Measurements from ENCODE around the gene SPESP1.

SPESP1 gene

DNA sequence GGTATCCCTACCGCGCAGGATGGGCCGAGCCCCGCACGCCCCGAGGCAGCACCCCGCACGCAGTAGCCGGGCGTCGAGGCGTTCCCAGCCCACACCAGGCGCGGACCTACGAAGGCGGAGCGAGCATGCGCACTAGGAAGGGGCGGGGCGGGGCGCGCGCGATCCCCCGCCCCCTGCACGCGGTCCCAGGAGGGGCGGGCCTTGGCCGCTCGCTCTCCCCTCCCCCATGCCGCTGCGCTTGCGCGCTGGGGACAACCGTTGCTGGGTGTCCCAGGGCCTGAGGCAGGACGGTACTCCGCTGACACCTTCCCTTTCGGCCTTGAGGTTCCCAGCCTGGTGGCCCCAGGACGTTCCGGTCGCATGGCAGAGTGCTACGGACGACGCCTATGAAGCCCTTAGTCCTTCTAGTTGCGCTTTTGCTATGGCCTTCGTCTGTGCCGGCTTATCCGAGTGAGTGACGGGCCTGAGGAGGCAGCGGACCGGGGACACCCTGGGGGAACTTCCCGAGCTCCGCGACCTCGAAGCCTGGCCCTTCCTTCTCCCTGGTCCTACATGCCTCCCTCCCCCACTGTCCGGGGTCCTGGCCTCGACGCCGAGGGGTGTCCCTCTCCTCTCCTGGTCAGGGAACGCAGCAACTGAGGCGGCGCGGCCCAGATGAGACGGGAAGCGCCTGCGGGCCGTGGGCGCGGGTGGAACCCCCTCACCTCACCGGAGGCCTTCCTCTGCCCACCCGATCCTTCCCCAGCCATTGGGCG, at the start of gene SPESP1:
TSS of gene SPESP1 (plus strand) at position 258 of the 755 bp plus-strand sequence. CDS start at position 387, 129 bp downstream.
- no peak for DNase-seq (ENCODE audit: low spot score)
- no peak for TF ChIP-seq CTCF (IDR thresholded peaks at IDR 0.05; ENCODE audit: extremely low read depth, missing control alignments)

DNA sequence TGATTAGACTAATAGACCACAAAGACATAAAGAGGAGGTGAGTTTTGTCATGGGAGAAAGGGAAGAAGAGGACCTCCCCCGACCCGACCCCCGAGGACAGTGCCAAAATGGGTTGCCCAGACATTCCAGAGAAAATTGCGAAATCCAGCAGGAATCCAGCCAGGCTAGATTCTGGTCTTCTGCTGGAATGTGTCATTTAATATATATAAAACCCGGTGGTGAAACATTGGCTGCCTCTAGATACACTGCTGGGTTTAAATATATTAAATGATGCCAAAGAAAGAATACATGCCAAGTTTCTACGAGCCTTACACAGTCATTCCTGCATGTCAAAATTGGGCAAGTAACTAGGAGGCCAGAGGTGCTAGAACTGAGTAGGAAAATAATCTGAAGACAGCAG, 45.3 kb upstream of the SPESP1 start:
- TF ChIP-seq CTCF (IDR thresholded peaks at IDR 0.05; ENCODE audit: extremely low read depth, missing control alignments): no peak
- no peak for DNase-seq (ENCODE audit: low spot score)

- no peak for DNase-seq (ENCODE audit: low spot score)
- no peak for TF ChIP-seq CTCF (IDR thresholded peaks at IDR 0.05; ENCODE audit: extremely low read depth, missing control alignments)
Measured at GRCh38 chr15:68887120-68887519, 43.2 kb upstream of the SPESP1 start.

- DNase-seq (ENCODE audit: low spot score): no peak
- no peak for TF ChIP-seq CTCF (IDR thresholded peaks at IDR 0.05; ENCODE audit: extremely low read depth, missing control alignments)
Measured at GRCh38 chr15:68887819-68888218, 42.5 kb upstream of the SPESP1 start.

DNA sequence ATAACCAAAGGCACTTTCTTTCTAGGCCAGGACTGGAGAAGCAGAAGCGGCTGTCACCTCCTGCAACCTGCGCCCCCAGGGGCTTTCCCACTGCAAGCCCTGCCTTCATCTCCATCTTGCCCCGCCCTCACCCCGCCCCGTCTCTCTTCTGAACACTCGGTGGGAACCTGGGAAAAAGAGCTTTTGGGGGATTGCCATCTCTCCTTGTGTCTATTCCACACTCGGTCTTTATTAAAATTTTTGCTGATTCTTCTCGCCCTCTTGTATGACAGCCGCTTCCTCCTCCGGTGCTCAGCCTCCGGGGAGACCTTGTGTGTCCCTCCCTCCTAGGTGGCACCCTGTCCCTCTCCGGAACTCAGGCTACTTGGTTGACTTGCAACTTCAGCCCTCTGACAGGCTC, 41.9 kb upstream of the SPESP1 start:
- DNase-seq (ENCODE audit: low spot score): peak; percentile 34

GRCh38 chr15:68894208-68894607, 36.1 kb upstream of the SPESP1 start:
- DNase-seq (ENCODE audit: low spot score): no peak
- TF ChIP-seq CTCF (IDR thresholded peaks at IDR 0.05; ENCODE audit: extremely low read depth, missing control alignments): no peak

More for the DNA sequence above, 41.9 kb upstream of the SPESP1 start:
- TF ChIP-seq CTCF (IDR thresholded peaks at IDR 0.05; ENCODE audit: extremely low read depth, missing control alignments): no peak

- no peak for TF ChIP-seq CTCF (IDR thresholded peaks at IDR 0.05; ENCODE audit: extremely low read depth, missing control alignments)
- DNase-seq (ENCODE audit: low spot score): no peak
Measured at GRCh38 chr15:68896178-68896577, 34.1 kb upstream of the SPESP1 start.
